H1 (cell line): Measurements from ENCODE around the gene FRMD6. TPM values are rescaled to one million over a fixed set of nuclear protein-coding genes. Genes with fewer than 3 reads are reported as not detected.

Experiments
- RNF2 ChIP-seq: fragments of 200-900, 300-1000 bp; sonication (generic); IDR thresholded peaks from 2 replicates; pipeline ENCODE4 v1.7.1; 2016; ENCODE audit warnings: borderline replicate concordance, low read depth, mild to moderate bottlenecking, antibody characterized with exemption, low read length; ENCODE audit not compliant: poor library complexity, severe bottlenecking; ENCODE audit errors: missing control alignments
- SIRT6 ChIP-seq: IDR thresholded peaks from one replicate; pipeline ENCODE4 v1.7.1; 2012; ENCODE audit warnings: low read length, inconsistent platforms
- SRF ChIP-seq: IDR thresholded peaks from 2 replicates; pipeline ENCODE4 v1.6.1; 2011; ENCODE audit warnings: mild to moderate bottlenecking, low read depth, low read length, moderate library complexity
- TAF7 ChIP-seq: optimal IDR thresholded peaks from 2 replicates; pipeline ENCODE3; 2011; ENCODE audit warnings: low read depth, mild to moderate bottlenecking, inconsistent platforms, low read length, moderate library complexity, borderline replicate concordance
- polyA plus RNA-seq, 7 experiments: library from polyadenylated mRNA; depleted of rRNA in 3 of 7; stranded (reverse) in 5 of 7; unstranded in 2 of 7; fragments of >200 nt in 5 of 7; fragments of 200-250 nt in 2 of 7; gene quantifications; 1 replicate in 5 of 7; 2 replicates in 1 of 7; 4 replicates in 1 of 7; pipeline versions ENCODE4 v1.2.1 to v1.2.3, GENCODE V29; 2011 to 2013; ENCODE audit warnings: missing spikeins in 2 of 7, mixed read lengths in 2 of 7
- total RNA-seq: library from RNA; stranded (reverse); fragmentation: NEBNext Ultra II Directional; extraction: Animal tissue kit (Norgen Biotek cat#: 25700); gene quantifications from 2 replicates; pipeline ENCODE4 v1.2.1, GENCODE V29; 2021

The FRMD6 gene
- total and polyA plus RNA-seq, 2 of the 8 experiments (the other 6 are each of a cell fraction or from before 2014, with no cell fraction given) = 5.4 to 23.7 TPM

DNA sequence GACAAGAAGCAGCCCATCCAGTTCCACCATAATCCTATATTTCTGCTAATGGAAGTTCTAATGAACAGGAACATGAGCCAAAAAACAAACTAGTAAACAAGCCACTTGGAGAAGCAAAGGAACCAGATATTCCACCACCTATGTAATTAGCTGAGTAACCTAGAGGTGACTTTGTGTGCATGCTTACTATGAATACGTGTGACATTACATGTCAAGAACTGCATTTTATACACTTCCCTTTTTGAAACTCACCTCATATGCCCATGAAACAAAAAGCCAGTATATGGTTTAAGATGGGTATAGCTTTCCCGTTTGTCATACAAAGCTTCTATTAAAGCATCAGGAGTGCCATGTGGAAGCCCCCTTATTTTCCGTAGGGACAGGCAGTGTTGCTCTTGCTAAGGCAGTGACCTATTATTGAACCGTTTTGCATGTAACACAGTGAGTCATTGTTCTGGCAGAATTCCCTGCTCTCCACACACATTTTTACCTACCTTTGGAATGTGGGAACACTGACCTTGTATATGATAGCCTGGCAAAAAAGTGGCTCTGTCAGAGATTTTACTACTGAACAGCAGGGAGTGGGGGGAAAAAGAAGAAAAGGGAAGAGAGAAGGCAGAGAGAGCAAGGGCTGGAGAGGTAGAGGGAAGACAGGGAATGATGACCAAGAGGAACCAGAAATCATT lies 34.8 kb upstream of the FRMD6 start (continued):
- no peak for TF ChIP-seq TAF7
- no peak for TF ChIP-seq SIRT6
- no peak for TF ChIP-seq RNF2
- no peak for TF ChIP-seq SRF
